Activated T-cell treated with anti-CD3 and anti-CD28 coated beads, Interleukin-2, amount 50 U/mL, for 72 hours (primary cell): Measurements from ENCODE around the gene XPNPEP2. TPM values are rescaled to one million over a fixed set of nuclear protein-coding genes. Genes with fewer than 3 reads are reported as not detected.

Experiments
- ATAC-seq, 2 donors: fragments of 150-1000 bp; cut with Tn5 transposase; replicated peaks in 1 of 2; 2 replicates each; pipeline ENCODE4 v1.10.0; 2021; ENCODE audit warnings: moderate library complexity in 2 of 2, mild to moderate bottlenecking in 1 of 2
- DNase-seq, 2 donors: peaks; one replicate each; pipeline ENCODE4 v3.0.0; 2021 to 2022; ENCODE audit warnings: mixed read lengths in 1 of 2
- H3K27ac Mint-ChIP-seq: one replicate; pipeline ENCODE4 v1.8.0; 2022; ENCODE audit warnings: mild to moderate bottlenecking, moderate library complexity, mixed read lengths
- H3K27me3 Mint-ChIP-seq: one replicate; pipeline ENCODE4 v1.8.0; 2022; ENCODE audit warnings: low read depth, mixed read lengths
- H3K36me3 Mint-ChIP-seq, 2 donors: one replicate each; pipeline ENCODE4 v1.8.0; 2022; ENCODE audit warnings: mixed read lengths in 2 of 2, mild to moderate bottlenecking in 1 of 2; ENCODE audit not compliant: insufficient read depth in 2 of 2
- H3K4me1 Mint-ChIP-seq: one replicate; pipeline ENCODE4 v1.8.0; 2022; ENCODE audit warnings: low read depth, mixed read lengths
- H3K4me3 Mint-ChIP-seq, 2 donors: one replicate each; pipeline ENCODE4 v1.8.0; 2022; ENCODE audit warnings: mild to moderate bottlenecking in 2 of 2, mixed read lengths in 2 of 2, moderate library complexity in 2 of 2
- H3K9me3 Mint-ChIP-seq, 2 donors: one replicate each; pipeline ENCODE4 v1.8.0; 2022; ENCODE audit warnings: mixed read lengths in 2 of 2
- total RNA-seq, 2 donors: library from RNA; stranded (reverse); gene quantifications; one replicate each; pipeline ENCODE4 v1.2.3, GENCODE V29; 2022

Gene XPNPEP2
- total RNA-seq, 2 donors from 2014 or later = 0.24 to 0.42 TPM

DNA sequence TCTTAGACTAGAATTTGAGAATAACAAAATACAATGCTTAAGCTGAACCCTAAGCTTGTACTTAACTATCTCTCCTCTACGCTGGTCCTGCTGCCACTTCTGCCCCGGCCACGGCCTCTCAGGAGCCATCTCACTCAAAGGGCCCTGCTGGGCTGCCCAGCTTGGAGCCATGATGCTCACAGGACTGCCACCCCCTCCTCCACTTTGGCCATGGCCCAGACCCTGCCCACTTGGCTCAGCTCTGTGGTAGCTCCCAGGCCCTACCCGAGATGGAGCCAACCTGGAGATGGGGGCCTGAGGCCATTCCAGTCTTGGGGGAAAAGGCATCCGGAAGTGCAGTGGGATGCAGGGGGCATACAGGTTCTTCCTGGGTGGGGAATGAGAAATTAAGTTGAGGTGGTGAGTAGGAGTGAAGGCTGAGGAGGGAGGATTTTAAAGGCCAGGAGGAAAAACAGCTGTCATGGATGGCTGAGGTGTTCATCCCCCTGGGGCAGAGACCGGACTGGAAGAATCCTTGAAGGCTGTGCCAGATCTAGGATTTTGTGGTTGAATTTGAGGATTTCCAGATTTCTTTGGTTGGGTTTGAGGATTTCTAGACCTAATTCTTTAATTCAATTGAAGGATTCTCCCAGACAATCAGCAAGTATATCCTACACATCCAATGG lies 41.8 kb downstream of the XPNPEP2 start:
- Mint-ChIP-seq H3K27me3 (no peaks in the 10 kb centered on the region), H3K27ac (peak overlapping the region; percentile 93), H3K4me1 (peaks cover 68% of the 10 kb centered on the region), H3K4me3 (peak overlapping the region; percentile 89 to 94), H3K36me3 (peaks cover 12 to 28% of the 10 kb centered on the region in 2 donors), H3K9me3 (peaks cover 0 to 5% of the 10 kb centered on the region in 2 donors)
- ATAC-seq (no peak), DNase-seq (no peak)

DNA sequence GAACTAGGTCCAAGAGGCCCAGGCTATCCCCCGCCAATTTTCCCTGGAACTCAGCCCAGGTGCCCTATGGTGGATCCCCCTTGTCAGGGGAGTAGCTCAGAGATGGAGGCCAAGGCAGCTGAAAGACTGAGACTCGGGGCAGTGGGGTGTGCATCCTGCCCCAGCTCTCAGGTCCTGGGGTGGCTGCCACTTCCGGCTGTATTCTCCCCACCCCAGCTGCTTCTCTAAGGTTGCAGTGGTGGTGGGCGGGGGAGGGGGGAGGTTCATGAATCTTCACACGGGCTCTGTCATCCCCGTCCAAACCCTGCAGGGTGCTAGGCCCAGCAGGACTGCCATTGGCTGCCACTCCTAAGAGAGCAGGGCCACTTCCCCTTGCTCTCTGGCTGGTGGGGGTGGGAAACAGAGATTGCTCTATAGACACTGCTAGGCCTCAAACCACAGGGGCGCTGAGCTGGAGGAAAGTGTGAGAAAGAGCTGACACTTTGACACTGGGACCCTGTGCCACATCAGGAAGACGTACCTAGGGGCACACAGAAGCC lies 42.4 kb downstream of the XPNPEP2 start:
- H3K4me1 Mint-ChIP-seq = peaks cover 74% of the 10 kb centered on the region
- no peaks in the 10 kb centered on the region for H3K27me3 Mint-ChIP-seq
- DNase-seq (peak; percentile 78 to 88), ATAC-seq (peak; percentile 80 to 89)
- peak overlapping the region; percentile 89 to 94 for H3K4me3 Mint-ChIP-seq
- peak overlapping the region; percentile 93 for H3K27ac Mint-ChIP-seq
- peaks cover 14 to 28% of the 10 kb centered on the region in 2 donors for H3K36me3 Mint-ChIP-seq
- peaks cover 0 to 5% of the 10 kb centered on the region in 2 donors for H3K9me3 Mint-ChIP-seq

DNA sequence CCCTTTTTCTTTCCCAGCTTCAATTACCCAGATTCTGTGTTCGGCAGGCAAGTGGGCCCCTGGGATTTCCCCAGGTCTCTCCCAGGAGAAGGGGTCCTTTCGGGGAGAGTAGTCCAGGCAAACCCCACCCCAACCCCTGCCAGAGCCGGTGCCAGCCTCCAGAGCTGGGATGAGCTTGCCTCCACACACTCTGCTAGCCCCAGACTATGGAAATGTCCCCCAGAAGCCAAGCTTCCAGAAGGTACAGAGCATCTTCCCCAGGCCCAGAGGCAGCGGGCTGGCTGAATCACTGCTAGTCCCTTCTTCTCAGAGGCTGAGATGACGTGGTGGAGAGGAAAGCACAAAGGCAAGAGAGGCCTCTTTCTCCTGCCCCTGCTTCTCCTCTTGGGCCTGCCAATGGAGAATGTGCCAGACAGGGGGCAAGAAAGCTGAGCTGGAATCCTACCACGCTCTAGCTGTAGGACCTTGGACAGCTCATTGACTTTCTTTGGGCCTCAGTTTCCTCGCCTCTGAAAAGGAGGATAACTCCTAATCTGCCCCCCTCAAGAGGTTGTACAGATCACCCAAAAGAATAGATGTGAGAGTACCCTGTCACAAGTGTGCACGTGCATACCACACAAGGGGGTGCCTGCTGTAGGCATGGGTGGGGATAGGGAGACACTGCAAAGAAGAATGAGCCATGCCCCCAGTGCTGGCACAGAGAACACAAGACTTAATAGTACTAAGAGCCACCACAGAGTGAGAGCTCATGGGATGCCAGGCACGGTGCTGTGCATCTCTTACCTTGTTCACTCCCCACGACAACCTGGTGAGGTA lies 43.1 kb downstream of the XPNPEP2 start:
- peak; percentile 43 to 50 for DNase-seq
- Mint-ChIP-seq H3K4me3 (peak overlapping the region; percentile 89 to 94), H3K9me3 (peaks cover 0 to 5% of the 10 kb centered on the region in 2 donors), H3K4me1 (peaks cover 74% of the 10 kb centered on the region), H3K27ac (peak overlapping the region; percentile 93), H3K36me3 (peaks cover 17 to 28% of the 10 kb centered on the region in 2 donors), H3K27me3 (no peaks in the 10 kb centered on the region)
- peak; percentile 31 to 34 for ATAC-seq

DNA sequence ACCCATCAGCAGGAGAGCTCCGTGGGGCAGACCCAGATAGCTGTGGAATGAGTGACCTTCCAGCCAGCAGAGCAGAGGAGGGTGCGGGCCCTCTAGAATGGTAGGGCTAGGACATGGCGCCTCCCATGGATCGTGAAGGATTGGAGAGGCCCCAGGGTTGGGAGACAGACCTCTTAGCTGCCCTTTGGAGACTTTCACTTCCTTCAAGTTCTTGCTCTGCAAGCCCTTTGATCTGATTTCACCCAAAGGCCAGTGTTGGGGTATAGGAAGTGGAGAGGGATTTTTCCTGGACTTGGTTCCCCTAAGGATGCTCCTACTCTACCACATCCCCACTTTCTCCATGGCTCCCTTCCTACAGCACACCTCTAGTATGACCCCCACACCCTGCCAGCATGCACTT lies 43.9 kb downstream of the XPNPEP2 start:
- Mint-ChIP-seq H3K27me3 (no peaks in the 10 kb centered on the region), H3K27ac (peak overlapping the region; percentile 85), H3K9me3 (peaks cover 0 to 5% of the 10 kb centered on the region in 2 donors), H3K36me3 (peaks cover 21 to 33% of the 10 kb centered on the region in 2 donors), H3K4me3 (peak overlapping the region; percentile 89 to 94), H3K4me1 (peaks cover 74% of the 10 kb centered on the region)
- ATAC-seq = no peak
- DNase-seq = no peak

DNA sequence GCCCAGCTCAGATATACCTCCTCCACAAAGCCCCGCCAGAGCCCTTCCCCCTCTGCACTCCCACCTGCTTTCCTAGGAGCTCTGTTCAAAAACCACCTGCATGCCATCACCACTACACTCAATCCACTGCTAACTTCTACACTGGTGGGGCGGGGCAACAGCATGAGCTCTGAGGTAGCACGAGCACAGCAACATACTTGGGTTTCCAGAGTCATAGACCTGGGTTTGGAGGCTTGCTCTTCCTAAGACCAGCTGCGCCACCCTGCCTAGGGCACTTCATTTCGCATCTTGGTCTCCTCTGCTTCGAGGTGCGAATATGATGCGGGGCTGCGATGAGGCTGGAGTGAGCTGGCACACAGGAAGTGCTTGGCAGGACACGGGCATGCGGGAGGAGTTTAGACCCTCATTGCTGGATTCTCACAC lies 44.5 kb downstream of the XPNPEP2 start:
- H3K27me3 Mint-ChIP-seq = no peaks in the 10 kb centered on the region
- H3K4me3 Mint-ChIP-seq = peak overlapping the region; percentile 89 to 94
- peaks cover 0 to 5% of the 10 kb centered on the region in 2 donors for H3K9me3 Mint-ChIP-seq
- H3K36me3 Mint-ChIP-seq = peaks cover 21 to 33% of the 10 kb centered on the region in 2 donors
- peaks cover 68% of the 10 kb centered on the region for H3K4me1 Mint-ChIP-seq
- DNase-seq = peak in 1 of 2 donors; percentile 32
- ATAC-seq = no peak
- H3K27ac Mint-ChIP-seq = peak overlapping the region; percentile 85

DNA sequence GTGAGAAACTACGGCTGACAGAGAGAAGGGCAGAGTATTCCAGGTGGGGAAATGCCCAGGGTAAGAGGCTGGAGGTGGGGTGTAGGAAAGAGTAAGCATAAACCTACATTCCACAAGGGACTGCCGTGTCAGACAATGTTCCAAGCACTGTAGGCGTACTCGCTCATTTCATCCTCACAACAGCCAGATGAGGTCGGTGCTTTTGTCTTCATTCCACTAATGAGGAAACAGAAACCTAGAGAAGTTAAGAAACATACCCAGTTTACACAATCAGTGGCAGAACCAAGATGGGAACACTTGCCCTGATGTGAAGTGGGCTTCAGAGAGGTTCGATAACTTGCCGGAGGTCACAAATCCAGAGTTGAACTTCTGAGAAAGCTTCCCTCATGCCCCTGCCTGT lies 45.6 kb downstream of the XPNPEP2 start:
- H3K9me3 Mint-ChIP-seq = no peaks in the 10 kb centered on the region

DNA sequence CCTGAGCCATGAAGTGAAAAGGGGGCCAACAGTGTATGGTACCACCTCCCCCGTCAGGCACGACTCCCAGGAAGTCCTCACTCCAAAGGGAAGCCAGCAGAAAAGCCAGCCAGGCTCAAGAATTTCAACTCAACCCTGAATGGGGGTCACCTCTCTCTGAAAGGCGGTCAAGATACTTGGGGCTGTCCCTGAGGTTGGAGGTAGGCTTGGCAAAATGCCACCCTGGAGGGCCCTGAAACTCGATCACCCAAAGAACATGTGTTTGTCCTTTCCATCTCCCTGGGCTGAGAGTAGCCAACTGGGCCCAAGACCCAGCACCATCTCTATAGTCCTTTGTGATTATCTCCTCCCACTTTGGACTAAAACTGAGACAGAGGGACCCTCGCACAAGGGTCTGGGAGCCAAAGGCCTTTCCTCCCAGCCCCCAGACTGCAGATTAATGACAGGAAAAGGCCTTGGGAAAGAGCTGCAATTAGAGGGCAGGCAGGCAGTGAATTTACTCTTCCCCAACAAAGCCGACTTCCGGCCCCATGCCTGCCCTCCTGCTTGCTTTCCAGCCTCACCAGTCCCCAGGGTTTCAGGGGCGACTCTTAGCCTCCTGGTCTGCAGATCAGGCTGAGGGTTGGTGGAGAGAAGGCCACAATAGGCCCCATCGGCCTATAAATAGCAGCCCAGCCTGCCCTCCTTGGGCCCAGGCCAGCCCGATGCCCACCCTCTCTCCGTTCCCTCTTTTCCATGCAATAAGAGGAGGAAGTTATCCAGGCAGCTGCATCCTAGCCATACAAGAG lies 46.6 kb downstream of the XPNPEP2 start:
- H3K27me3 Mint-ChIP-seq = no peaks in the 10 kb centered on the region
- H3K36me3 Mint-ChIP-seq = peaks cover 22 to 24% of the 10 kb centered on the region in 2 donors
- H3K4me1 Mint-ChIP-seq = peaks cover 54% of the 10 kb centered on the region
- H3K4me3 Mint-ChIP-seq = peak overlapping the region; percentile 74 to 84
- ATAC-seq = no peak
- peak overlapping the region; percentile 77 for H3K27ac Mint-ChIP-seq
- no peaks in the 10 kb centered on the region for H3K9me3 Mint-ChIP-seq
- no peak for DNase-seq

More for the DNA sequence above, 45.6 kb downstream of the XPNPEP2 start:
- ATAC-seq (no peak), DNase-seq (no peak)
- peaks cover 22 to 29% of the 10 kb centered on the region in 2 donors for H3K36me3 Mint-ChIP-seq
- peak overlapping the region; percentile 89 to 94 for H3K4me3 Mint-ChIP-seq
- H3K27ac Mint-ChIP-seq = peak overlapping the region; percentile 85
- no peaks in the 10 kb centered on the region for H3K27me3 Mint-ChIP-seq
- peaks cover 58% of the 10 kb centered on the region for H3K4me1 Mint-ChIP-seq

DNA sequence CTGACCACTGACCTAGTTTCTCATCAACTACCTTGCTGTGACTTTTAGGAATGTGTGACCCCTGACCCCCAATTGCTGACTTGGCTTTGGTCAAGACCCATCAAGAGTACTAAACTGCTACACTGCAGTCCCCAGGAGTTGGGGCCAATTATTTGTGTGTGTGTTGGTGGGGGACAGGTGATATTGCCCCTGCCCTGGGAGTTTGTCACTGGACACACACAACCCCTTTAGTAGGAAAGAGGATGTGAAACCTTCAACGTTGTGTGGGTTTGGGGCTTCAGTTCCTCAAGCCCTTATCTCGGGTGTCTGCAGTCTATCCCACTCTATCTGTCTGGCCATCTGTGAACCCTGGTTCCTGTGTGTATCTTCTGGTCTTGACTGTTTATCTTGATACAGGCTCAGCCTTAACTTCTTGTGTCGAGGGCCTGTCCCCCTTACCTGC lies 47.5 kb downstream of the XPNPEP2 start:
- no peak for ATAC-seq
- H3K4me3 Mint-ChIP-seq = peak overlapping the region; percentile 74 to 84
- H3K36me3 Mint-ChIP-seq = peaks cover 22% of the 10 kb centered on the region in 2 donors
- H3K27ac Mint-ChIP-seq = peak overlapping the region; percentile 63
- H3K4me1 Mint-ChIP-seq = peaks cover 54% of the 10 kb centered on the region
- H3K27me3 Mint-ChIP-seq = no peaks in the 10 kb centered on the region
- DNase-seq = no peak
- no peaks in the 10 kb centered on the region for H3K9me3 Mint-ChIP-seq

DNA sequence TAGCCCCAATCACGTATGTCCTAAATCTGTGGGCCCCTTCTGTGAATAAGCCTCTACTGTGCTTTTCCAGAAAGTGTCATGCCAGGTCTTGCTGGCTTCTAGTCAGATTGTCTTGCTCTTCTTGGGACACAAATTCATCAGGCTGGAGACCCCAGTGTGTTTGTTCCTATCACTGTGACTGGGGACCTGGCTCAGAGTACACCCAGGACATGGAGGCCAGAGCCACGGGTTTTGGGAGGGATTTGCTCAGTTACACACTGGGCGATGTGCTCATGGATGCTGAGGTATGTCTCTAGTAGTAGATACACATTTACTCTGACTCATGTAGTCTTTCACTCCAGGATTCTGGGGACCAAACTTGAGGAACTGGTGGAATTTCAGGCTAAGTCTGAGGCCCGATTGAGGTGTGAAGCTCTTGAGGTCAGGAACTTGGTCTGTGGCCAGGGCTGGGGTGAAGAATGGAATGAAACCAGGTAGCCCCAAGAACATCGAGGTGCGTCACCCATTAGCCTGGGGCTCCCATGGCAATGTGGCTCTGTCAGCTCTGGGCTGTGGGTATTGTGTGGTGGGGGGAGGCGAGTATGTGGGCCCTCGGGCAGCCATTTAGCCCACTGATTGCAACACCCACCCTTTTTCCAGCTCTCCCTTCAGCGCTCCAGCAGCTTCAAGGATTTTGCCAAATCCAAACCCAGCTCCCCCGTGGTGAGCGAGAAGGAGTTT lies 48.7 kb downstream of the XPNPEP2 start:
- DNase-seq (no peak), ATAC-seq (no peak)
- H3K9me3 Mint-ChIP-seq = no peaks in the 10 kb centered on the region
- H3K27me3 Mint-ChIP-seq = no peaks in the 10 kb centered on the region
- H3K4me3 Mint-ChIP-seq = peak overlapping the region; percentile 8 to 40
- H3K36me3 Mint-ChIP-seq = peaks cover 18 to 22% of the 10 kb centered on the region in 2 donors
- peak overlapping the region; percentile 84 for H3K27ac Mint-ChIP-seq
- peaks cover 43% of the 10 kb centered on the region for H3K4me1 Mint-ChIP-seq

DNA sequence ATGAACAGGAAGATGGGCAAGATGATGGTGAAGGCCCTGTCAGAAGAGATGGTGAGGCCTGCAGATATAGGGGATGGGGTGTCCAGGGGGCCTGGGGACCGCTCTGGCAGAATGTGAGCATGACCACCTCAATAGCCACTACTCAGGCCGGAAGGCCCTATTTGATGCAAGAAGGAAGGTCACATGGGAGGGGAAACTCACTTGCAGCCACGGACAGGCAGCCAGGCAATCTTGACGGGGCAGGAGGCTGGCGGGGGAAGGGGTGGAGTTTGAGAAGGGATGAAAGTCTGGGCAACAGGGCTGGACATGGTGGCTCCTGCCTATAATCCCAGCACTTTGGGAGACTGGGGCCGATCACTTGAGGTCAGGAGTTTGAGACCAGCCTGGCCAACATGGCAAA lies 49.7 kb downstream of the XPNPEP2 start:
- Mint-ChIP-seq H3K36me3 (peaks cover 10 to 14% of the 10 kb centered on the region in 2 donors), H3K4me1 (peaks cover 33% of the 10 kb centered on the region), H3K27me3 (no peaks in the 10 kb centered on the region), H3K27ac (peak overlapping the region; percentile 81), H3K4me3 (no peak overlapping the region), H3K9me3 (no peaks in the 10 kb centered on the region)
- no peak for DNase-seq
- no peak for ATAC-seq

DNA sequence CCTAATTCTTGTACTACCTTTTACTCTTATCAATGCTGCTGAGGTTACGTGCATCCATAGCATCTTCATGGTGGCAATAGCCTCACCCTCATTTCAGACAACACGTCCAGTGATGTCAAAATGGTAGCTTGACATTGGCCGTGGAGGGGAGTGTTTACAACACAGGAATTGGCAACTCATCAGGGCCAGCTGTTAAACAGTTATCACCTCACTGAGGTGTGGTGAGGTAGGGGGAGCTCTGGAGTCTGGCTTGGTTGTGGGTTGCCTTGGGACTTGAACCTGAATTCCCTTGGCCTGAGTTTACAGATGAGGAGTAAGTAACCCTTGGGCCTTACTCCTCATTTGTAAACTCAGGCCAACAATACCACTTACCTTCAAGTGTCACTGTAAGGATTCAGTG lies 51.4 kb downstream of the XPNPEP2 start:
- Mint-ChIP-seq H3K27me3 (no peaks in the 10 kb centered on the region), H3K27ac (peak overlapping the region; percentile 50), H3K4me3 (no peak overlapping the region), H3K36me3 (peaks cover 5 to 14% of the 10 kb centered on the region in 2 donors), H3K9me3 (no peaks in the 10 kb centered on the region), H3K4me1 (peaks cover 22% of the 10 kb centered on the region)
- ATAC-seq = no peak
- no peak for DNase-seq

DNA sequence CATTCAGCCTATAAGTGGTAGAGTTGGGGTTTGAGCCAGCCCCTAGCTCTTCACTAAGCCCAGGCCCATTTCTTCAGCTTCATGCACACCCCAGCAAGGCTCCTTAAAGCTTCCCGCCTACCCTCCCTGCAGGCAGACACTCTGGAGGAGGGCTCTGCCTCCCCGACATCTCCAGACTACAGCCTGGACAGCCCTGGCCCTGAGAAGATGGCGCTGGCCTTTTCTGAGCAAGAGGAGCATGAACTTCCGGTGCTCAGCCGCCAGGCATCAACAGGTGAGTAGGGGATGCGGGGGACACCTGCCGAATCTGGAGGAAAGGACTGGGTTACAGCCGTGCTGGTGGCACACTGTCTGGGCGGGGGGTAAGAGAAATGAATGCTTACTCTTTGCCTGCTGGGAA lies 52.0 kb downstream of the XPNPEP2 start:
- Mint-ChIP-seq H3K27me3 (no peaks in the 10 kb centered on the region), H3K4me3 (no peak overlapping the region), H3K36me3 (peaks cover 5 to 10% of the 10 kb centered on the region in 2 donors), H3K4me1 (peaks cover 15% of the 10 kb centered on the region), H3K9me3 (no peaks in the 10 kb centered on the region), H3K27ac (peak overlapping the region; percentile 40)
- no peak for DNase-seq
- ATAC-seq = no peak
